Measurements from ENCODE around the gene MYOZ1. TPM values are rescaled to one million over a fixed set of nuclear protein-coding genes. Genes with fewer than 3 reads are reported as not detected.

The MYOZ1 gene
- polyA plus RNA-seq, 1 donor = 711 TPM

DNA sequence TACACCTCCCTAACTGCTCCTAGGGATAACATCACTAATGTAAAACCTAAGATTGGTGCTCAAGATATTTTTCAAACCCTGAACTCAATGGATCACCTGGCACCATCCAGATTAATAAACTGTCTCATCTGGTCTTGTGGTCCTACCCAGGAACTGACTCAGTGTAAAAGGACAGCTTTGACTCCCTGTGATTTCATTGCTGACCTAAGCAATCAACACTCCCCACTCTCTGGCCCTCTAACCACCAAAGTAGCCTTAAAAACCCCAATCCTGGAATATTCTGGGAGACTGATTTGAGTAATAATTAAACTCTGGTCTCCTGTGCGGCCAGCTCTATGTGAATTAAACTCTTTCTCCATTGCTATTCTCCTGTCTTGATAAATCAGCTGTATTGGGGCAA lies 43.9 kb downstream of the MYOZ1 start:
- DNase-seq (ENCODE audit: low read depth) = no peak

DNA sequence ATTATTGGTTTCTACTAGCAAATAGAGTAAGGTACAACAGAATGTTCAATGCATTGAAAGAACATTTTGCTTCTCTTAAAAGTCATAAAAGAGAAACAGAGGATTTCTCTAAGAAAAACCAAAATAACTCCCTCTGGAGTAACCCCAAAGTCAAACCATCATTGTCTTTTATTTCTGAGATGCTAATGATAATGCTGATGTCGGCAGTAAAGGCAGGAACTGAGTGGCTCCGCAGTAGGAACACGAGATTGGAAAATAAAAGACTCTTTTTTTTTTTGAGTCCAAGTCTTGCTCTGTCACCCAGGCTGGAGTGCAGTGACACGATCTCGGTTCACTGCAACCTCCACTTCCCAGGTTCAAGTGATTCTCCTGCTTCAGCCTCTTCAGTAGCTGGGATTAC lies 47.5 kb downstream of the MYOZ1 start:
- DNase-seq (ENCODE audit: low read depth) = no peak

DNA sequence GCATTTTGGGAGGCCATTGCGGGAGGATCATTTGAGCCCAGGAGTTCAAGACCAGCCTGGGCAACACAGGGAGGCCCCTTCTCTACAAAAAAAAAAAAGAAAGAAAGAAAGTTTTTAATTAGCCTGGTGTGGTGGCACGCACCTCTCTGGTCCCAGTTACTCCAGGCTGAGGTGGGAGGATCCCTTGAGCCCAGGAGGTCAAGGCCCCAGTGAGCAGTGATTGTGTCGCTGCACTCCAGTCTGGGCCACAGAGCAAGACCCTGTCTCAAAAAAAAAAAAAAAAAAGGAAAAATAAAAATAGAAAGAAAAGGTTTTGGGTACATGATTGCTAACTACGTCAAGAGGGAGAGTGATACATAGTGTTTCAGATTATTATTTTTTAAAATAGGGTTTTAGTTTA lies 48.2 kb downstream of the MYOZ1 start:
- no peak for DNase-seq (ENCODE audit: low read depth)

DNA sequence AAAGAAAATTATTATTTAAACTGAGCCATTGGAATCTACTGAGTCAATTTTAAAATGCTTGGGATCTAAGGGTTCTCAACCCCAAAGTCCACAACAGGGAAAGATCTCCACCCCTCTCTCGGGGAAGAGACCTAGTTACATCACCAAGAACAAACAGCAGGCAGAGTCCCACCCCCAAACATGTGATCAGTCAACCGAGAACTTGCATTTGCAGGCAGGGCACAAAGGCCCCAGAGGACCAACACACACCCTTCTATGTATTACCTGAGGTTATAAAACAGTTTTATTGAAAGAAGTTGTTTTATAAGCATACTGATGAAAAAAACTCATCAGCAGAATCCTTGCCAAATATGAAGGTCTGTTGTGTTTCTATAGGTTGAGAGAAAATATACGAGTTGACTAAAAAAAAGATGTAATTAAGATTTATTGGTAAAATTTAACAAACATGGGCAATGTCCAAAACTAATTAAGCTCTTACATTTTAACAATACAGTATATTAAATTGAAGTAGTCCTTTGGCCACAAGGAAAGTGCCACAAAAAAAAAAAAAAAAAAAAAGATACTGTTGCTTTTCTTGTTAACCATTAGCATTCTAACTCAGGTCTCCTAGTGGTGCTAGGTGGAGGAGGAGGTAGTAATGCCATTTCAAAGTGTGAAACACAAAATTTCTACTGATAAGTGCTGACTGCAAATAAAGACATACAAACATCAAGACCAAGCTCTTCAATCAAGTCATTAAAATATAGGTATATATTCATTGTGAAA lies 49.2 kb downstream of the MYOZ1 start:
- DNase-seq (ENCODE audit: low read depth) = no peak

DNA sequence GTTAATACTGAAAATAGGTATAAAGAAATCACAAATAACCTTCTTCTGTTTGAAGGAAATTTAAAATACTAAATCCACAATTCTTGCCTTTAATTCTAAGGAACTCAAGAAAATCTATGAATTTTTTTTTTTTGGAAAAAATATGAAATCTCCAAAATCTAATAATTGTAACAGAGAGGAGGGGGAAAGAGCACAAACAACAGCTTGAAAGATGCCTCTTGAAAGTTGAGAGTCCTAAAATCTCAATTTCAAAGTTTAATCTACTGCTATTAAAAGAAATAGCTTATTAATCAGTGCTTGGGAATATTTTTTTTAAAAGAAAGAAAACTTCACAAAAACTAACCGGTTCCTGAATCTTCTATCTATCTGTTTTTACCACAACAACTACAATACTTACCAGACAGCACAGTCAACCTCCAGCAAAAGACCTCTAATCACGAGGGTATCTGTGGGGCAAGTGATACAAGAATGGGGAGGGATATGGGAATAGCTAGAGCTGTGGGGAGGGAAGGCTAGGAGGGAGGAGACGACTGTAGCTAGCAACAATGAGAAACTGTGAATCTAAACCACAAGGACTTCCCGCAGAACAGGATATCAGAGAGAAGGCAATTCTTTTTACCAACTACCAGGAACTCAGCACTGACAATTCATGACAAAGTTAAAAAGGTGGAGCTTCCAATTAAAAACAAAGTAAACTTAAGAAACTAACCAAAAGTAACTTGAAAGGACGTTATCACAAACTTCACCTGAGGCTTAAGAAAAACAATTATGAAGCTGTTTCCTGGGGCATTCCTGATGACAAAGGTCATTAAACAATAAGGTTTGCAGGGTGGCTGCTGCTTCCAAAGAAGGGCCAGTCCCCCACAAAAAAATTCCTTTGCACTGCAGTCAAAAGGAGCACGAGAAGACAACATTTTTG lies 50.1 kb downstream of the MYOZ1 start, which contains the start of gene USP54:
Gene USP54, minus strand, starts transcription at position 462 of the 919 bp plus-strand sequence. CDS start 15,684 bp downstream, outside the sequence.
- DNase-seq (ENCODE audit: low read depth) = no peak

DNA sequence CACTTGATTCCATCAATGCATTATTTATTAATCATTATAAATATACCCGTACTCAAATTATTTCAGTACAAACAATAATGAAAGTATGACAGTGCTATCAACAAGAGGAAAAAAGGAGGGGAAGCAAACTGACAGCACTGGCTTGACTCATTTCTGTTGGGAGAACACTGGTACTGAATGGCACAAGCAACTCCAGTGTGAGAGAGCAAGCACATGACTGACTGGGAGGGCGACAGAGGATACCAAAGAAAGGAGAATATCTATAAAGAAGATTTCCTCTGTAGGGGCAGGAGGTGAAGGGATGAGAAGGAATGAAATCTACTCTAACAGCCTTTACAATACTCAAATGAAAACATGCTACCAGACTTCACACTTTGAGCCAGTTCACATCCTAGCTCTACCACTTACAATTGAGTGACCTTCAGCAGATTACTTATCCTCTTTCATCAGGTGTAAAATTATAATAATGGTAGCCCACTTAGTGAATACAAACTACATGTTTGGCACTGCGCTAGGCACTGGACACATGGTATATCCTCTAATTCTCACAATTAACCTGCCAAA lies 51.6 kb downstream of the MYOZ1 start:
- no peak for DNase-seq (ENCODE audit: low read depth)

DNA sequence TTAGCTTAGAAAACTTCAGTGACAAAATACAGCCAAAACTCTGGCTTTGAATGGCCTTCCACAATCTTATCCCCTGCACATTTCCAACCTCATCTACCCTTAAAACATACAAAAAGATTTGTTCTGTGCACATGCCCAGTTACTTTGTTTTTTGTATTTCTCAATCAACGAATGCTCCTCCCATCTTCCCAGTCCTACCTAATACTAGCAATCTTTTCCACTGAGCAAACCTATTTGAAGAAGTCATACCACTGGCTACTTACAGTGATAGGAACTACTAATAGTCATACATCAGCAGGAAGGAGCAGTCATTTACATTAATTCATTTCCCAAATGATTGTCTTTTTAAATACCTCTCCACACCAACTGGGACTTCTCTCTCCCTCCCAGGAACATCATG lies 52.6 kb downstream of the MYOZ1 start:
- no peak for DNase-seq (ENCODE audit: low read depth)

DNA sequence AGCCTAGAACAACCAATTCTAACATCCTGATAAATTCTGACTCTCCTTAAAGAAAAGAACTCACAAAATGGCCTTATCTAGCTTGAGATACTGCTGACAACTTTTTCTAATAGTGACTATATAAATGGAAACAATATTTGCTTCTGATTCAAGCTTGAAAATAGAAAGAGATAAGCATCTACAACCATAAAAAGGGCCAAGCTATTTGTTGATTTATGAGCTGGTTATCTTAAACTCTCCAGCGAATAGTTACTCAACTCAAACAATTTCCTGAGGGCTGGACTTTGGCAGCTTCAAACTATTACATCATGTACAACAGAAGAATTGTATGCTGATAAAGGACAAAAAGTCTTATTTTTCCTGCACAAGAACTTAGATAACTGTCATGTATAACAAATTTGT lies 54.7 kb downstream of the MYOZ1 start:
- DNase-seq (ENCODE audit: low read depth) = peak; percentile 47

DNA sequence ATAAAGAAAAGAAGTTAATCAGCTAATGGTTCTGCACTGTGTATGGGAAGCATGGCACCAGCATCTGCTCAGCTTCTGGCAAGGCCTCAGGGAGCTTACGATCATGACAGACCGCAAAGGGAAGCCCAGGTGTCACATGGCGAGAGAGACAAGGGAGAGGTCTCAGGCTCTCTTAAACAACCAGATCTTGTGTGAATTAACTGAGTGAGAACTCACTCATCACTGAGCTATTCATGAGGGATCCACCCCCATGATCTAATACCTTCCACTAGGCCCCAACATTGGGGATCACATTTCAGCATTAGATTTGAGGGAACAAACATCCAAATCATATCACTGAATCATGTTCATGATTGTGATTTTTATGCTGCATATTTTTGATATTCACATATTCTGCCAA lies 55.9 kb downstream of the MYOZ1 start:
- no peak for DNase-seq (ENCODE audit: low read depth)

DNA sequence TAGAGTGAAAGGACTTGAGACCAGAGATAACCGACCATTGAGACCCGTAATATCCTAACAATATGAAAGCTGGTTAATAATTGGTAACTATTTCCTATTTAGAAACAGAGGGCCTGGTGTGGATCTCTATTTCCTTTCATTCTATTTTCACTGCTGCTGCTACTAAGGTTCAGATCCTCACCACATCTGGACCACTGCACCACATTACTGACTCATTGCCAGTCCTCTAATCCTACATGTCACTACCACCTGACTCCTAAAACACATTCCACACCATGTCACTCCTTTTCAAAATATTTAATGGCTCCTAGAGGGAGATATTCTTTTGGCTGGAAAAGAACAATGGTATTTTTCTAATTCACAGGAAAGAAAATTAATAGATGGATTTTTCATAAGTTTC lies 56.5 kb downstream of the MYOZ1 start:
- no peak for DNase-seq (ENCODE audit: low read depth)

DNA sequence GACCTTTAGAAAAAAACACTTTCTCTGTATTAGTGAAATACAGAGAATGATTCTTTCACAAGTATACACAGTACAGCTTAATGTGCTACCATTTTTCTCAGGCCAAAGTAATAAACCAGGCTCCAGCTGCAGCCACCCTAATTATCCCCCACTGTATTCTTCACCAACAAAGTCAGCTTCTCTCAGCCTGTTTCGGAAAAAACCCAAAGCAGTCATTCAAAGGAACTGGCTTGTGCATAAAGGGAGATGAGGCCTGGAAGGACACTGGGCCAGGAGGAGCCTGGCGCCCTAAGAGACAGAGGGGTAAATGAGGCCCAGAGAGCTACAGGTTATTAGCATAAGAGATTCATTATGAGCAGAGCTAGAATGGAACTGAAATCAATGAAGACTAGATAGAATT lies 59.4 kb downstream of the MYOZ1 start:
- no peak for DNase-seq (ENCODE audit: low read depth)

Other genes starting within 250 kb of the MYOZ1 start
- gene ANXA7, start 227.4 kb downstream of the MYOZ1 start, polyA plus RNA-seq (ENCODE audit: insufficient read length) = 57.9 TPM
- 62.6 TPM for gene MSS51, start 207.9 kb downstream of the MYOZ1 start, polyA plus RNA-seq (ENCODE audit: insufficient read length)
- 176 TPM for gene PPP3CB, start 145.4 kb downstream of the MYOZ1 start, polyA plus RNA-seq (ENCODE audit: insufficient read length)
- 17.6 TPM for gene USP54, start 50.1 kb downstream of the MYOZ1 start, polyA plus RNA-seq (ENCODE audit: insufficient read length)
- gene SYNPO2L, start 14.6 kb upstream of the MYOZ1 start, polyA plus RNA-seq (ENCODE audit: insufficient read length) = 260 TPM
- 15.1 TPM for gene AGAP5, start 56.6 kb upstream of the MYOZ1 start, polyA plus RNA-seq (ENCODE audit: insufficient read length)
- 49.9 TPM for gene SEC24C, start 102.9 kb upstream of the MYOZ1 start, polyA plus RNA-seq (ENCODE audit: insufficient read length)
- gene CHCHD1, start 140.6 kb upstream of the MYOZ1 start, polyA plus RNA-seq (ENCODE audit: insufficient read length) = 30.5 TPM
- gene ZSWIM8, start 144.1 kb upstream of the MYOZ1 start, polyA plus RNA-seq (ENCODE audit: insufficient read length) = 65.4 TPM
- gene NDST2, start 170.1 kb upstream of the MYOZ1 start, polyA plus RNA-seq (ENCODE audit: insufficient read length) = 18.0 TPM
- 30.8 TPM for gene CAMK2G, start 233.1 kb upstream of the MYOZ1 start, polyA plus RNA-seq (ENCODE audit: insufficient read length)

Data from forelimb muscle (tissue), 1 donor.